Hindlimb muscle (tissue), 1 donor: Measurements from ENCODE around the gene MRGPRD. TPM values are rescaled to one million over a fixed set of nuclear protein-coding genes. Genes with fewer than 3 reads are reported as not detected.

Experiments used
- DNase-seq: peaks from one replicate; pipeline ENCODE4 v3.0.0-alpha.2; 2013
- polyA plus RNA-seq: library from polyadenylated mRNA; unstranded; fragments of 120-200 nt; gene quantifications from one replicate; pipeline ENCODE4 v1.2.1, GENCODE V29; 2013; ENCODE audit not compliant: insufficient read length

MRGPRD gene
- polyA plus RNA-seq, 1 donor, result not detected

DNA sequence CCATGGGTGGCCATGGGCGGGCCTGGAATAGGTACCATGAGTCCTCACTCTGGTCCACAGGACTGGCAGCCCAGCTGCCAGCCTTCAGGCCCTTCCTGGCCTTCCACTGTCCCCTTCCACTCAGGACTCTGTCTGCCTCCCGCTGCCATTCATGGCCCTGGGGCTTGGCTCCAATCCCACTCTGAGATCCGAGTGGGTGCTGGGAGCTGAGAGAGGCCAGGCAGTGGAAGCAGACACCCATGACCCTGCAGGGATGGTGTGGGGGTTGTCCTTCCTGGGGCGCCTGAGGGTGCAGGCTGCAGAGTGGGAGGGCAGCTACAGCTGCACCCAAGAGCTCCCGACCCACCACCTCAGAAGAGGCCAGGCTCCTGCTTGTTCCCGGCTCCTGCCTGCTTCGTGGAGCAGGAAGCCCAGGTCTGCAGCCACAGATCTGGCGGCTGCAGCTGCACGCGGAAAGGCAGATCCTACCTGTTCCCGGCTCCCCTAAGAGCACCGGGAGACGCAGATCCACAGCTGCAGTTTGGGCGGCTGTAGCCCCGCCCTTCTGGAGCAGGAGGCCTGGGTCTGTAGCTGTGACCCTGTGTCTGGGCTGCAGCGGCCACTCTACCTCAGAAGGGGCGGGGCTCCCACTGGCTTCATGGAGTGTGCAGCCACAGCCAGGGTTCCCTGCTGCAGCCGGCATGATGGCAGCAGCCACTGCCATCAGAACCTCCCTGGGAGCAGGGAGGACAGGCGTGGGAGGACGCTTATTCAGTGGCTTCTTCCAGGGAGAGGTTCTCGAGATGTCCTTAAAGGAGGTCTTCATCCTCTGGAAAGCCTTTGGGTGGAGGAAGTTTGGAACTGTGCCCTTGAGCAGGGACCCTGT lies 49.6 kb downstream of the MRGPRD start:
- DNase-seq, result no peak

Other genes starting within 250 kb of the MRGPRD start
- 0.85 TPM for gene TESMIN, start 229.5 kb downstream of the MRGPRD start, polyA plus RNA-seq
- 11.2 TPM for gene CPT1A, start 139.1 kb downstream of the MRGPRD start, polyA plus RNA-seq
- 44.5 TPM for gene MRPL21, start 77.2 kb downstream of the MRGPRD start, polyA plus RNA-seq
- gene IGHMBP2, start 77.1 kb downstream of the MRGPRD start, polyA plus RNA-seq, result 14.1 TPM
- 17.4 TPM for gene MRGPRF, start 32.3 kb upstream of the MRGPRD start, polyA plus RNA-seq
- 10.5 TPM for gene TPCN2, start 67.9 kb upstream of the MRGPRD start, polyA plus RNA-seq
- 0.12 TPM for gene SMIM38, start 174.9 kb upstream of the MRGPRD start, polyA plus RNA-seq